ENCODE results near the gene IFITM5.
"Not testable (repeated sequence)": the region's sequence is repeated elsewhere in the genome, so short reads cannot be mapped to it uniquely, and the experiment has no call there.

IFITM5 gene

GRCh38 chr11:299081-299891, at the start of gene IFITM5:
IFITM5 (minus strand) TSS chr11:299526; CDS start chr11:299490, 36 bp downstream.
- no peak for DNase-seq (ENCODE audit: low read depth)

- DNase-seq (ENCODE audit: low read depth): no peak
Observed at GRCh38 chr11:346529-346928, 47.2 kb upstream of the IFITM5 start.

GRCh38 chr11:344836-345578, 45.7 kb upstream of the IFITM5 start:
- DNase-seq (ENCODE audit: low read depth): no peak

- no peak for DNase-seq (ENCODE audit: low read depth)
Observed at GRCh38 chr11:342328-342727, 43.0 kb upstream of the IFITM5 start.

GRCh38 chr11:340539-341512, 41.5 kb upstream of the IFITM5 start:
- DNase-seq (ENCODE audit: low read depth): no peak

- no peak for DNase-seq (ENCODE audit: low read depth)
Observed at GRCh38 chr11:339963-340362, 40.6 kb upstream of the IFITM5 start.

- DNase-seq (ENCODE audit: low read depth): no peak
Observed at GRCh38 chr11:337711-338110, 38.4 kb upstream of the IFITM5 start.

GRCh38 chr11:336659-337198, 37.4 kb upstream of the IFITM5 start:
- no peak for DNase-seq (ENCODE audit: low read depth)

GRCh38 chr11:335779-336658, 36.7 kb upstream of the IFITM5 start:
- no peak for DNase-seq (ENCODE audit: low read depth)

- no peak for DNase-seq (ENCODE audit: low read depth)
Observed at GRCh38 chr11:334264-334994, 35.1 kb upstream of the IFITM5 start.

GRCh38 chr11:333616-334263, 34.4 kb upstream of the IFITM5 start:
- DNase-seq (ENCODE audit: low read depth): not testable (repeated sequence)

GRCh38 chr11:332651-333480, 33.5 kb upstream of the IFITM5 start:
- DNase-seq (ENCODE audit: low read depth): no peak

- no peak for DNase-seq (ENCODE audit: low read depth)
Observed at GRCh38 chr11:331358-332060, 32.2 kb upstream of the IFITM5 start.

- no peak for DNase-seq (ENCODE audit: low read depth)
Observed at GRCh38 chr11:330694-331357, 31.5 kb upstream of the IFITM5 start.

GRCh38 chr11:330307-330693, 31.0 kb upstream of the IFITM5 start:
- DNase-seq (ENCODE audit: low read depth): no peak

GRCh38 chr11:329886-330253, 30.5 kb upstream of the IFITM5 start:
- no peak for DNase-seq (ENCODE audit: low read depth)

GRCh38 chr11:328516-329100, 29.3 kb upstream of the IFITM5 start:
- DNase-seq (ENCODE audit: low read depth): not testable (repeated sequence)
